Stimulated activated CD4-positive, alpha-beta T cell treated with anti-CD3 and anti-CD28 coated beads, Interleukin-4, amount 100 ng/mL, for 24 hours (primary cell): ENCODE results near the gene SRRM5.
"Not testable (repeated sequence)": the region's sequence is repeated elsewhere in the genome, so short reads cannot be mapped to it uniquely, and the experiment has no call there.

Experiments used
- DNase-seq: peaks from one replicate; pipeline ENCODE4 v3.0.0-alpha.2; 2020

Gene SRRM5

GRCh38 chr19:43591904-43592772 is 19.8 kb upstream of the SRRM5 start:
- DNase-seq, result no peak

- no peak for DNase-seq
These were observed 19.0 kb upstream of the SRRM5 start for GRCh38 chr19:43592800-43593350.

GRCh38 chr19:43594081-43594697 is 17.7 kb upstream of the SRRM5 start:
- DNase-seq, result no peak

GRCh38 chr19:43594710-43595604 is 16.9 kb upstream of the SRRM5 start:
- peak; percentile 71 for DNase-seq

- peak; percentile 18 for DNase-seq
These were observed 16.3 kb upstream of the SRRM5 start for GRCh38 chr19:43595605-43595998.

GRCh38 chr19:43595999-43596841 is 15.7 kb upstream of the SRRM5 start, which contains the start of the genes IRGQ and ZNF576:
TSS of gene IRGQ (minus strand) at chr19:43596134. CDS start at chr19:43595338, 796 bp downstream.
TSS of gene ZNF576 (plus strand) at chr19:43596595. CDS start at chr19:43597109, 514 bp downstream.
- DNase-seq, result peak; percentile 100

- DNase-seq, result no peak
These were observed 14.9 kb upstream of the SRRM5 start for GRCh38 chr19:43596842-43597461.

GRCh38 chr19:43597876-43598275 is 14.0 kb upstream of the SRRM5 start:
- DNase-seq, result no peak

- DNase-seq, result no peak
These were observed 13.2 kb upstream of the SRRM5 start for GRCh38 chr19:43598445-43599240.

- no peak for DNase-seq
These were observed 12.1 kb upstream of the SRRM5 start for GRCh38 chr19:43599635-43600295.

GRCh38 chr19:43600326-43600725 is 11.6 kb upstream of the SRRM5 start:
- not testable (repeated sequence) for DNase-seq

GRCh38 chr19:43605875-43606568 is 5.9 kb upstream of the SRRM5 start:
- DNase-seq, result no peak

GRCh38 chr19:43606569-43607229 is 5.2 kb upstream of the SRRM5 start:
- no peak for DNase-seq

GRCh38 chr19:43607238-43608205 is 4.4 kb upstream of the SRRM5 start:
- no peak for DNase-seq

GRCh38 chr19:43609872-43610271 is 2.0 kb upstream of the SRRM5 start:
- DNase-seq, result no peak

GRCh38 chr19:43610493-43610892 is 1.4 kb upstream of the SRRM5 start:
- DNase-seq, result no peak

GRCh38 chr19:43612374-43612773 is 486 bp downstream of the SRRM5 start:
- no peak for DNase-seq
